H1 (cell line): ENCODE results near the gene UMAD1. TPM values are rescaled to one million over a fixed set of nuclear protein-coding genes. Genes with fewer than 3 reads are reported as not detected.

Source experiments
- CHD7 ChIP-seq: fragments of 300-600 bp; sonication (generic); IDR thresholded peaks from 2 replicates; pipeline ENCODE4 v1.7.1; 2012; ENCODE audit warnings: low read length, moderate library complexity, mild to moderate bottlenecking, inconsistent platforms; ENCODE audit not compliant: insufficient replicate concordance
- RBBP5 ChIP-seq: IDR thresholded peaks from 2 replicates; pipeline ENCODE4 v1.7.1; 2012; ENCODE audit warnings: low read depth, mild to moderate bottlenecking, inconsistent platforms, low read length, moderate library complexity, borderline replicate concordance
- SIN3A ChIP-seq, 2 experiments: IDR thresholded peaks in 1 of 2; conservative IDR thresholded peaks in 1 of 2; 2 replicates each; pipeline ENCODE4 v1.6.1; 2011 to 2012; ENCODE audit warnings: low read length in 2 of 2, improper control_type of control experiment in 1 of 2, low read depth in 1 of 2, mild to moderate bottlenecking in 1 of 2
- polyA plus RNA-seq, 7 experiments: library from polyadenylated mRNA; depleted of rRNA in 3 of 7; stranded (reverse) in 5 of 7; unstranded in 2 of 7; fragments of >200 nt in 5 of 7; fragments of 200-250 nt in 2 of 7; gene quantifications; 1 replicate in 5 of 7; 2 replicates in 1 of 7; 4 replicates in 1 of 7; pipeline versions ENCODE4 v1.2.1 to v1.2.3, GENCODE V29; 2011 to 2013; ENCODE audit warnings: missing spikeins in 2 of 7, mixed read lengths in 2 of 7
- total RNA-seq: library from RNA; stranded (reverse); fragmentation: NEBNext Ultra II Directional; extraction: Animal tissue kit (Norgen Biotek cat#: 25700); gene quantifications from 2 replicates; pipeline ENCODE4 v1.2.1, GENCODE V29; 2021

The UMAD1 gene
- total and polyA plus RNA-seq, 2 of the 8 experiments (the other 6 are each of a cell fraction or from before 2014, with no cell fraction given) = 10.4 to 12.3 TPM

GRCh38 chr7:7922684-7923385, 282.3 kb downstream of the UMAD1 start (continued):
- no peak for TF ChIP-seq CHD7
- TF ChIP-seq SIN3A (conservative IDR thresholded peaks at IDR 0.05 in 1 of 2, IDR thresholded peaks at IDR 0.05 in 1 of 2; ENCODE audit: low read depth in 1 of 2, low read length in 2 of 2) = no peak
- no peak for TF ChIP-seq RBBP5
